ENCODE measurements around the gene SPRY2. TPM values are rescaled to one million over a fixed set of nuclear protein-coding genes. Genes with fewer than 3 reads are reported as not detected.
A peak's percentile ranks its signal among the peaks of the same experiment; 100 is the strongest.
"Not testable (repeated sequence)": the region's sequence is repeated elsewhere in the genome, so short reads cannot be mapped to it uniquely, and the experiment has no call there.

The SPRY2 gene
- total RNA-seq, 1 donor from 2014 or later: 48.7 TPM

- peaks cover 7% of the 10 kb centered on the region for H3K4me1 Mint-ChIP-seq (ENCODE audit: unreplicated experiment)
- H3K36me3 Mint-ChIP-seq: no peaks in the 10 kb centered on the region
- no peak for TF ChIP-seq CTCF (conservative IDR thresholded peaks at IDR 0.05)
- H3K4me3 Mint-ChIP-seq: no peak overlapping the region
- peaks cover 7% of the 10 kb centered on the region for H3K27me3 Mint-ChIP-seq
- H3K9me3 Mint-ChIP-seq: peaks cover 6% of the 10 kb centered on the region
- H3K27ac Mint-ChIP-seq: no peak overlapping the region
- no peak for DNase-seq (ENCODE audit: extremely low spot score, unreplicated experiment)
Observed at GRCh38 chr13:80348314-80348713, 7.4 kb upstream of the SPRY2 start.

GRCh38 chr13:80345771-80346510 is 5.0 kb upstream of the SPRY2 start:
- no peak for TF ChIP-seq CTCF (conservative IDR thresholded peaks at IDR 0.05)
- no peak for DNase-seq (ENCODE audit: extremely low spot score, unreplicated experiment)
- H3K9me3 Mint-ChIP-seq: peaks cover under 1% of the 10 kb centered on the region

GRCh38 chr13:80344032-80344431 is 3.1 kb upstream of the SPRY2 start:
- H3K27ac Mint-ChIP-seq, H3K36me3 Mint-ChIP-seq: not testable (repeated sequence)

More at GRCh38 chr13:80345771-80346510, 5.0 kb upstream of the SPRY2 start:
- H3K27ac Mint-ChIP-seq: no peak overlapping the region
- no peak overlapping the region for H3K4me3 Mint-ChIP-seq
- peaks cover 7% of the 10 kb centered on the region for H3K27me3 Mint-ChIP-seq
- H3K36me3 Mint-ChIP-seq: no peaks in the 10 kb centered on the region
- H3K4me1 Mint-ChIP-seq (ENCODE audit: unreplicated experiment): peaks cover 12% of the 10 kb centered on the region

GRCh38 chr13:80342471-80343371 is 1.8 kb upstream of the SPRY2 start:
- H3K4me1 Mint-ChIP-seq (ENCODE audit: unreplicated experiment): peaks cover 16% of the 10 kb centered on the region
- H3K4me3 Mint-ChIP-seq: no peak overlapping the region
- H3K27ac Mint-ChIP-seq: no peak overlapping the region
- peaks cover 3% of the 10 kb centered on the region for H3K36me3 Mint-ChIP-seq
- peak; percentile 100 for TF ChIP-seq CTCF (conservative IDR thresholded peaks at IDR 0.05)
- peaks cover 7% of the 10 kb centered on the region for H3K27me3 Mint-ChIP-seq
- DNase-seq (ENCODE audit: extremely low spot score, unreplicated experiment): peak; percentile 90
- no peaks in the 10 kb centered on the region for H3K9me3 Mint-ChIP-seq

More at GRCh38 chr13:80344032-80344431, 3.1 kb upstream of the SPRY2 start:
- peaks cover 12% of the 10 kb centered on the region for H3K4me1 Mint-ChIP-seq (ENCODE audit: unreplicated experiment)
- not testable (repeated sequence) for H3K9me3 Mint-ChIP-seq; H3K4me3 Mint-ChIP-seq; DNase-seq (ENCODE audit: extremely low spot score, unreplicated experiment); H3K27me3 Mint-ChIP-seq

- H3K4me3 Mint-ChIP-seq: no peak overlapping the region
- peaks cover 24% of the 10 kb centered on the region for H3K4me1 Mint-ChIP-seq (ENCODE audit: unreplicated experiment)
Observed at GRCh38 chr13:80341756-80342370, 937 bp upstream of the SPRY2 start.

More at GRCh38 chr13:80341756-80342370, 937 bp upstream of the SPRY2 start:
- Mint-ChIP-seq H3K27me3 (peaks cover 7% of the 10 kb centered on the region), H3K27ac (no peak overlapping the region), H3K9me3 (no peaks in the 10 kb centered on the region), H3K36me3 (peaks cover 9% of the 10 kb centered on the region)
- no peak for TF ChIP-seq CTCF (conservative IDR thresholded peaks at IDR 0.05)
- DNase-seq (ENCODE audit: extremely low spot score, unreplicated experiment): no peak
